Parathyroid adenoma (tissue), 2 donors: ENCODE measurements around the gene PKNOX2.

Source experiments
- H2AFZ ChIP-seq: fragments of 300-600 bp; sonication (generic); one replicate; pipeline ENCODE4 v1.7.0; 2017; ENCODE audit warnings: antibody characterized with exemption, mild to moderate bottlenecking
- H3K27ac ChIP-seq: fragments of 300-600 bp; sonication (generic); one replicate; pipeline ENCODE4 v1.7.0; 2017
- H3K27me3 ChIP-seq: fragments of 300-600 bp; sonication (generic); one replicate; pipeline ENCODE4 v1.7.0; 2017; ENCODE audit warnings: low read length; ENCODE audit not compliant: control insufficient read depth, insufficient read depth
- H3K36me3 ChIP-seq: fragments of 300-600 bp; sonication (generic); one replicate; pipeline ENCODE4 v1.7.0; 2017; ENCODE audit warnings: low read length; ENCODE audit not compliant: control insufficient read depth, insufficient read depth
- H3K4me1 ChIP-seq: fragments of 300-600 bp; sonication (generic); one replicate; pipeline ENCODE4 v1.7.0; 2017; ENCODE audit warnings: control low read depth
- H3K4me2 ChIP-seq: fragments of 300-600 bp; sonication (generic); one replicate; pipeline ENCODE4 v1.7.0; 2017; ENCODE audit warnings: low read length
- H3K4me3 ChIP-seq: fragments of 300-600 bp; sonication (generic); one replicate; pipeline ENCODE4 v1.7.0; 2017; ENCODE audit warnings: low read depth, low read length
- H3K79me2 ChIP-seq: fragments of 300-600 bp; sonication (generic); one replicate; pipeline ENCODE4 v1.7.0; 2017; ENCODE audit warnings: control low read depth
- H3K9ac ChIP-seq: fragments of 300-600 bp; sonication (generic); one replicate; pipeline ENCODE4 v1.7.0; 2017; ENCODE audit warnings: mild to moderate bottlenecking
- H3K9me3 ChIP-seq: fragments of 300-600 bp; sonication (generic); one replicate; pipeline ENCODE4 v1.7.0; 2017; ENCODE audit warnings: low read length; ENCODE audit not compliant: control insufficient read depth
- TF ChIP-seq, protein P1 (sequence below): fragments of 300-600 bp; sonication (generic); IDR thresholded peaks from one replicate; pipeline ENCODE4 v1.7.0; 2017; ENCODE audit warnings: antibody characterized with exemption, mild to moderate bottlenecking
- donor health status: primary hyperparathyroidism.

Gene PKNOX2

DNA sequence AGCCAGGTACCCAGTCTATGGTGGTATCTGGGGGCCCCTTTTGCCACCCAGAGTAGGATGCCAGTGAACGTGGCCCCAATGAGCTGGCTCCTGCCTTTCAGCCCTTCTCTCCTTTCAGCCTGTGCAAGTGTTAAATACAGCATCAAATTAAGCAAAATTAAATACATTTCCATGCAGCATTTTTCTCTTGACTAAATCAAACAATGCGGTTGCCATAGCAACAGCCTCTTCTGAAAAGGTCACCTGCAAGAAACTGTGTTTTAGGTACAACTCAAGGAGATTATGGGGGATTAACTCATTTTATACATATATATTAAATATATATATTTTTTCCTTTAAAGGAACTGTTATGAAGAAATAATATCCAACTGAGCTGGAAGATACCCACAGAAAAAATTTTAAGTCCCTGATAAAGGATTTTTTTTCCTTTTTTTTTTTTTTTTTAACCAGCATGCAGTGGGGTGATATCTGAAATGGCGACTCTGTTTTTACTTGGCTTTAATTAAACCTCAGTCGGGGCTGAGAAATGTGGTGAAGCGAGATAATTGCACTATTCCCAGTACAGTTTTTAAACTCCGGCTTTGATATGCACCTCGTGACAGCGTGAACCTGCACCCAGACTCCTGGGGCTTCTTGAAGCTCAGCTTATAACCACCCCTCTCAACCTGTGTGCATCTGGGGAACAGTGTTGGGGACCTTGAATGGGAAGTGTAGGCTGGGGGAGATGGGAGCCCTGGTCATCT is 115.3 kb downstream of the PKNOX2 start:
- Histone ChIP-seq H3K79me2 (no peaks in the 10 kb centered on the region), H3K27ac (no peak overlapping the region), H3K9ac (no peak overlapping the region), H3K4me3 (no peak overlapping the region), H3K27me3 (no peaks in the 10 kb centered on the region), H3K4me2 (no peak overlapping the region), H3K9me3 (no peaks in the 10 kb centered on the region), H3K4me1 (peaks cover 2% of the 10 kb centered on the region), H3K36me3 (no peaks in the 10 kb centered on the region), H2AFZ (no peak overlapping the region)
- TF ChIP-seq, protein P1, sequence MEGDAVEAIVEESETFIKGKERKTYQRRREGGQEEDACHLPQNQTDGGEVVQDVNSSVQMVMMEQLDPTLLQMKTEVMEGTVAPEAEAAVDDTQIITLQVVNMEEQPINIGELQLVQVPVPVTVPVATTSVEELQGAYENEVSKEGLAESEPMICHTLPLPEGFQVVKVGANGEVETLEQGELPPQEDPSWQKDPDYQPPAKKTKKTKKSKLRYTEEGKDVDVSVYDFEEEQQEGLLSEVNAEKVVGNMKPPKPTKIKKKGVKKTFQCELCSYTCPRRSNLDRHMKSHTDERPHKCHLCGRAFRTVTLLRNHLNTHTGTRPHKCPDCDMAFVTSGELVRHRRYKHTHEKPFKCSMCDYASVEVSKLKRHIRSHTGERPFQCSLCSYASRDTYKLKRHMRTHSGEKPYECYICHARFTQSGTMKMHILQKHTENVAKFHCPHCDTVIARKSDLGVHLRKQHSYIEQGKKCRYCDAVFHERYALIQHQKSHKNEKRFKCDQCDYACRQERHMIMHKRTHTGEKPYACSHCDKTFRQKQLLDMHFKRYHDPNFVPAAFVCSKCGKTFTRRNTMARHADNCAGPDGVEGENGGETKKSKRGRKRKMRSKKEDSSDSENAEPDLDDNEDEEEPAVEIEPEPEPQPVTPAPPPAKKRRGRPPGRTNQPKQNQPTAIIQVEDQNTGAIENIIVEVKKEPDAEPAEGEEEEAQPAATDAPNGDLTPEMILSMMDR = no peak

DNA sequence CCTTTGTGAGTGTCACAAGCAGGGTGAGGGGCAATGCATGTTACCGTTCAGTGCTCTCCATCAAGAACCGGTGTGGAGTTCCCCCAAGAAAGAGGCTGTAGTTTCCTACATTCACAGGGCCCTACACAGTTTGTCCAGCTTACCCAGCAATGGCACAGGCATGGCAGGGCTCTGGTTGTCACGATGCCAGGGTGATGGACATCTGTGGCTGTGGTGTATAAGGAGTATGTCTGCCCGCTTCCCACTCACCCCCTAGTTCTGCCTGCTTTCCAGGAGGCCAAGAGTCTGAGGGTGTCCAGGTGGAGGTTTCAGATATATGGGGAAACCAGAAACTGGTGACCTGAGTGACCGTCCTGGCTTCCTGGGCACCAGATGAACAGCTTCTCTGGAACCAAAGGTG is 116.1 kb downstream of the PKNOX2 start:
- Histone ChIP-seq H3K9me3 (no peaks in the 10 kb centered on the region), H3K27ac (no peak overlapping the region), H2AFZ (no peak overlapping the region), H3K79me2 (no peaks in the 10 kb centered on the region), H3K9ac (no peak overlapping the region), H3K4me3 (no peak overlapping the region), H3K27me3 (no peaks in the 10 kb centered on the region), H3K4me2 (no peak overlapping the region), H3K36me3 (no peaks in the 10 kb centered on the region), H3K4me1 (peaks cover 2% of the 10 kb centered on the region)
- TF ChIP-seq, protein P1 = no peak

DNA sequence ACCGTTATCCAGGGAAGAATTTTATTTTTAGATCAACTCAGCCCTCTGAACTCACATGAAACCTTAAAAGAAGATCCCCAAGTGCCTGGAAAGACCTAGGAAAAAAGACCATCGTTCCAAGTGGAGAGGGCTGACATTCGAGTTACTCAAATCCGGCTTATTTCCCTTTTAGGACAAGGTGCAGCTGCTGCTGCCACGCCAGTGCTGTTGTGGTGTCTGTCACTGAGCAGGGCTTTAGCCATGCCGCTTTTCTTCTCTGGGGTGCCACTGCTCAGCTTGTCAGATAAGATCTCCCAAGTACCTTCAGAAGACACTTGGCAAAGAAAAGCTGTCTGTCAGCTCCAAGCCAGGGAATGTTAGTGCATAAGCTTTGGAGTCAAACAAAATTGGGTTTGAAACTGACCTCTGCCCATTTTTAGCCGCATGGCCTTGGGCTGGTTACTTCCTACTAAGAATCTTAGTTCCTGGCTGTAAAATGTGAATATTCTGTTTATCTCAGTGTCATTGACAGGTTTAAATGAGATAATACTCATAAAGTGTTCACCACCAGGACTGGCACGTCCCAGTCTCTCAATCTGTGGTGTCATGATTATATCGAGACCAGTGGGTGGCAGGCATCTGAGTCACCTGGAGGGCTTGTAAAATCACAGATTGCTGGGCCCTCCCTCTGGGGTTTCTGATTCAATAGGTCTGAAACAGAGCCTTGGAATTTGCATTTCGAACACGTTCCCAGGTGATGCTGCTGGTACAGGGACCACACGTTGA is 117.5 kb downstream of the PKNOX2 start:
- no peak overlapping the region for H2AFZ ChIP-seq
- no peaks in the 10 kb centered on the region for H3K27me3 ChIP-seq
- no peak overlapping the region for H3K4me2 ChIP-seq
- H3K36me3 ChIP-seq = no peaks in the 10 kb centered on the region
- TF ChIP-seq, protein P1 = no peak
- H3K27ac ChIP-seq = no peak overlapping the region
- no peaks in the 10 kb centered on the region for H3K79me2 ChIP-seq
- peaks cover 2% of the 10 kb centered on the region for H3K4me1 ChIP-seq
- no peaks in the 10 kb centered on the region for H3K9me3 ChIP-seq
- H3K9ac ChIP-seq = no peak overlapping the region
- no peak overlapping the region for H3K4me3 ChIP-seq

DNA sequence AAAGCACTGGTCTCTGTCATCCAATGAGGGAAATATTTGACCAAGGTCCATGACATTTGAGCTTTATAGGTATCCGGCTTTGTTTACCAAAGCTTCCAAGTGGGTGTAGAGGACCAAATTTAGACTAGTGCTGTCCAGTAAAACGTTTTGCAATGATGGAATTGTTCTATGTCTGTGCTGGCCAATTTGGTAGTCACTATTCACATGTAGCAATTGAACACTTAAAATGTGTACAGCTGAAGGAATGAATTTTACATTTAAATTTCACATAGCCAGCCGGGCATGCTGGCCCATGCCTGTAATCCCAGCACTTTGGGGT is 118.0 kb downstream of the PKNOX2 start:
- Histone ChIP-seq H2AFZ (no peak overlapping the region), H3K9me3 (no peaks in the 10 kb centered on the region), H3K27me3 (no peaks in the 10 kb centered on the region), H3K9ac (no peak overlapping the region), H3K36me3 (no peaks in the 10 kb centered on the region), H3K4me1 (peaks cover 2% of the 10 kb centered on the region), H3K4me2 (no peak overlapping the region), H3K4me3 (no peak overlapping the region), H3K27ac (no peak overlapping the region), H3K79me2 (no peaks in the 10 kb centered on the region)
- TF ChIP-seq, protein P1 = no peak
